ENCODE measurements around the gene OR10H3.
A peak's percentile ranks its signal among the peaks of the same experiment; 100 is the strongest.

Gene OR10H3

GRCh38 chr19:15737722-15738121 is at the start of gene OR10H3:
Gene OR10H3, plus strand, starts transcription at chr19:15737985. Its CDS starts 3,408 bp downstream, at chr19:15741393.
- Mint-ChIP-seq H3K27me3 (peaks cover 25% of the 10 kb centered on the region), H3K4me3 (no peak within 1 kb of the TSS), H3K4me1 (peaks cover 7% of the 10 kb centered on the region), H3K27ac (ENCODE audit: low read depth) (no peak within 1 kb of the TSS), H3K36me3 (ENCODE audit: insufficient read depth) (no peaks in the 10 kb centered on the region), H3K9me3 (peaks cover 8% of the 10 kb centered on the region)
- DNase-seq (ENCODE audit: low spot score in 2 of 2) (no peak), ATAC-seq (replicated peaks; ENCODE audit: extremely low read depth, poor library complexity, severe bottlenecking) (no peak)

- no peak for DNase-seq (ENCODE audit: low spot score in 2 of 2)
- Mint-ChIP-seq H3K9me3 (no peaks in the 10 kb centered on the region), H3K27ac (ENCODE audit: low read depth) (no peak overlapping the region), H3K4me3 (no peak overlapping the region), H3K27me3 (peaks cover 72% of the 10 kb centered on the region), H3K4me1 (no peaks in the 10 kb centered on the region), H3K36me3 (ENCODE audit: insufficient read depth) (no peaks in the 10 kb centered on the region)
- no peak for ATAC-seq (replicated peaks; ENCODE audit: extremely low read depth, poor library complexity, severe bottlenecking)
These were observed 41.1 kb upstream of the OR10H3 start for GRCh38 chr19:15696654-15697194.

GRCh38 chr19:15701757-15702533 is 35.8 kb upstream of the OR10H3 start:
- Mint-ChIP-seq H3K9me3 (no peaks in the 10 kb centered on the region), H3K36me3 (ENCODE audit: insufficient read depth) (no peaks in the 10 kb centered on the region), H3K27ac (ENCODE audit: low read depth) (no peak overlapping the region), H3K4me3 (no peak overlapping the region), H3K27me3 (peaks cover 88% of the 10 kb centered on the region), H3K4me1 (no peaks in the 10 kb centered on the region)
- ATAC-seq (replicated peaks; ENCODE audit: extremely low read depth, poor library complexity, severe bottlenecking): no peak
- no peak for DNase-seq (ENCODE audit: low spot score in 2 of 2)

- no peak overlapping the region for H3K27ac Mint-ChIP-seq (ENCODE audit: low read depth)
- H3K4me1 Mint-ChIP-seq: no peaks in the 10 kb centered on the region
- H3K36me3 Mint-ChIP-seq (ENCODE audit: insufficient read depth): peaks cover 2% of the 10 kb centered on the region
- H3K9me3 Mint-ChIP-seq: no peaks in the 10 kb centered on the region
- H3K27me3 Mint-ChIP-seq: peaks cover 86% of the 10 kb centered on the region
- H3K4me3 Mint-ChIP-seq: no peak overlapping the region
- peak in 1 of 2 donors; percentile 16 for DNase-seq (ENCODE audit: low spot score in 2 of 2)
- no peak for ATAC-seq (replicated peaks; ENCODE audit: extremely low read depth, poor library complexity, severe bottlenecking)
These were observed 35.3 kb upstream of the OR10H3 start for GRCh38 chr19:15702534-15702930.

- Mint-ChIP-seq H3K36me3 (ENCODE audit: insufficient read depth) (no peaks in the 10 kb centered on the region), H3K4me3 (no peak overlapping the region), H3K4me1 (peaks cover 5% of the 10 kb centered on the region), H3K9me3 (no peaks in the 10 kb centered on the region), H3K27ac (ENCODE audit: low read depth) (no peak overlapping the region), H3K27me3 (peaks cover 68% of the 10 kb centered on the region)
- ATAC-seq (replicated peaks; ENCODE audit: extremely low read depth, poor library complexity, severe bottlenecking) (no peak), DNase-seq (ENCODE audit: low spot score in 2 of 2) (no peak)
These were observed 23.1 kb upstream of the OR10H3 start for GRCh38 chr19:15714638-15715037.

- H3K27me3 Mint-ChIP-seq: peaks cover 68% of the 10 kb centered on the region
These were observed 22.1 kb upstream of the OR10H3 start for GRCh38 chr19:15715642-15716041.

GRCh38 chr19:15717809-15718208 is 20.0 kb upstream of the OR10H3 start:
- no peaks in the 10 kb centered on the region for H3K9me3 Mint-ChIP-seq
- ATAC-seq (replicated peaks; ENCODE audit: extremely low read depth, poor library complexity, severe bottlenecking) (no peak), DNase-seq (ENCODE audit: low spot score in 2 of 2) (no peak)
- H3K4me1 Mint-ChIP-seq: peaks cover 5% of the 10 kb centered on the region
- no peak overlapping the region for H3K4me3 Mint-ChIP-seq
- peaks cover 83% of the 10 kb centered on the region for H3K27me3 Mint-ChIP-seq
- no peaks in the 10 kb centered on the region for H3K36me3 Mint-ChIP-seq (ENCODE audit: insufficient read depth)
- H3K27ac Mint-ChIP-seq (ENCODE audit: low read depth): no peak overlapping the region

More at GRCh38 chr19:15715642-15716041, 22.1 kb upstream of the OR10H3 start:
- H3K4me3 Mint-ChIP-seq: no peak overlapping the region
- no peaks in the 10 kb centered on the region for H3K36me3 Mint-ChIP-seq (ENCODE audit: insufficient read depth)
- peaks cover 5% of the 10 kb centered on the region for H3K4me1 Mint-ChIP-seq
- ATAC-seq (replicated peaks; ENCODE audit: extremely low read depth, poor library complexity, severe bottlenecking) (no peak), DNase-seq (ENCODE audit: low spot score in 2 of 2) (no peak)
- no peak overlapping the region for H3K27ac Mint-ChIP-seq (ENCODE audit: low read depth)
- H3K9me3 Mint-ChIP-seq: no peaks in the 10 kb centered on the region

GRCh38 chr19:15721268-15721667 is 16.5 kb upstream of the OR10H3 start:
- no peak overlapping the region for H3K4me3 Mint-ChIP-seq

GRCh38 chr19:15722956-15723355 is 14.8 kb upstream of the OR10H3 start:
- H3K9me3 Mint-ChIP-seq: no peaks in the 10 kb centered on the region
- H3K4me1 Mint-ChIP-seq: no peaks in the 10 kb centered on the region
- H3K36me3 Mint-ChIP-seq (ENCODE audit: insufficient read depth): no peaks in the 10 kb centered on the region
- DNase-seq (ENCODE audit: low spot score in 2 of 2): no peak
- no peak overlapping the region for H3K4me3 Mint-ChIP-seq
- ATAC-seq (replicated peaks; ENCODE audit: extremely low read depth, poor library complexity, severe bottlenecking): no peak
- H3K27ac Mint-ChIP-seq (ENCODE audit: low read depth): no peak overlapping the region
- peaks cover 98% of the 10 kb centered on the region for H3K27me3 Mint-ChIP-seq

More at GRCh38 chr19:15721268-15721667, 16.5 kb upstream of the OR10H3 start:
- Mint-ChIP-seq H3K27me3 (peaks cover 98% of the 10 kb centered on the region), H3K4me1 (no peaks in the 10 kb centered on the region), H3K27ac (ENCODE audit: low read depth) (no peak overlapping the region), H3K36me3 (ENCODE audit: insufficient read depth) (no peaks in the 10 kb centered on the region), H3K9me3 (no peaks in the 10 kb centered on the region)
- DNase-seq (ENCODE audit: low spot score in 2 of 2) (no peak), ATAC-seq (replicated peaks; ENCODE audit: extremely low read depth, poor library complexity, severe bottlenecking) (no peak)

GRCh38 chr19:15727724-15728123 is 10.1 kb upstream of the OR10H3 start, which contains the start of gene OR10H2:
Gene OR10H2, plus strand, starts transcription at chr19:15728024. Its CDS starts 20 bp downstream, at chr19:15728044.
- Mint-ChIP-seq H3K27ac (ENCODE audit: low read depth) (no peak within 1 kb of the TSS), H3K36me3 (ENCODE audit: insufficient read depth) (no peaks in the 10 kb centered on the region), H3K27me3 (peaks cover 63% of the 10 kb centered on the region), H3K9me3 (no peaks in the 10 kb centered on the region), H3K4me3 (no peak within 1 kb of the TSS), H3K4me1 (peaks cover 12% of the 10 kb centered on the region)
- no peak for DNase-seq (ENCODE audit: low spot score in 2 of 2)
- ATAC-seq (replicated peaks; ENCODE audit: extremely low read depth, poor library complexity, severe bottlenecking): no peak

- H3K27me3 Mint-ChIP-seq: peaks cover 36% of the 10 kb centered on the region
- H3K4me3 Mint-ChIP-seq: no peak overlapping the region
- ATAC-seq (replicated peaks; ENCODE audit: extremely low read depth, poor library complexity, severe bottlenecking) (peak; percentile 49), DNase-seq (ENCODE audit: low spot score in 2 of 2) (no peak)
- no peaks in the 10 kb centered on the region for H3K36me3 Mint-ChIP-seq (ENCODE audit: insufficient read depth)
- peaks cover 18% of the 10 kb centered on the region for H3K4me1 Mint-ChIP-seq
- no peaks in the 10 kb centered on the region for H3K9me3 Mint-ChIP-seq
- no peak overlapping the region for H3K27ac Mint-ChIP-seq (ENCODE audit: low read depth)
These were observed 7.2 kb upstream of the OR10H3 start for GRCh38 chr19:15730538-15730937.

- H3K9me3 Mint-ChIP-seq: no peaks in the 10 kb centered on the region
- H3K27ac Mint-ChIP-seq (ENCODE audit: low read depth): no peak overlapping the region
These were observed 5.4 kb upstream of the OR10H3 start for GRCh38 chr19:15732388-15732787.

GRCh38 chr19:15733895-15734294 is 3.9 kb upstream of the OR10H3 start:
- peaks cover 2% of the 10 kb centered on the region for H3K27me3 Mint-ChIP-seq
- no peak overlapping the region for H3K4me3 Mint-ChIP-seq
- DNase-seq (ENCODE audit: low spot score in 2 of 2): no peak
- H3K9me3 Mint-ChIP-seq: no peaks in the 10 kb centered on the region
- H3K36me3 Mint-ChIP-seq (ENCODE audit: insufficient read depth): no peaks in the 10 kb centered on the region
- no peak overlapping the region for H3K27ac Mint-ChIP-seq (ENCODE audit: low read depth)
- no peak for ATAC-seq (replicated peaks; ENCODE audit: extremely low read depth, poor library complexity, severe bottlenecking)
- peaks cover 18% of the 10 kb centered on the region for H3K4me1 Mint-ChIP-seq

More at GRCh38 chr19:15732388-15732787, 5.4 kb upstream of the OR10H3 start:
- Mint-ChIP-seq H3K27me3 (peaks cover 17% of the 10 kb centered on the region), H3K4me1 (peaks cover 18% of the 10 kb centered on the region), H3K4me3 (no peak overlapping the region), H3K36me3 (ENCODE audit: insufficient read depth) (no peaks in the 10 kb centered on the region)
- no peak for ATAC-seq (replicated peaks; ENCODE audit: extremely low read depth, poor library complexity, severe bottlenecking)
- no peak for DNase-seq (ENCODE audit: low spot score in 2 of 2)

Data from central memory CD8-positive, alpha-beta T cell (primary cell).